ENCODE measurements around the gene ACTL7A. TPM values are rescaled to one million over a fixed set of nuclear protein-coding genes. Genes with fewer than 3 reads are reported as not detected.
A peak's percentile ranks its signal among the peaks of the same experiment; 100 is the strongest.
"Not testable (repeated sequence)": the region's sequence is repeated elsewhere in the genome, so short reads cannot be mapped to it uniquely, and the experiment has no call there.

The ACTL7A gene
- total RNA-seq, 1 donor from 2014 or later: not detected

- DNase-seq (ENCODE audit: low spot score); ATAC-seq: not testable (repeated sequence)
These were observed 13.8 kb upstream of the ACTL7A start for GRCh38 chr9:108848296-108848695.

GRCh38 chr9:108850293-108850897 is 11.7 kb upstream of the ACTL7A start:
- ATAC-seq (peak; percentile 94), DNase-seq (ENCODE audit: low spot score) (no peak)

GRCh38 chr9:108851138-108851537 is 10.9 kb upstream of the ACTL7A start:
- ATAC-seq (no peak), DNase-seq (ENCODE audit: low spot score) (no peak)

- DNase-seq (ENCODE audit: low spot score) (no peak), ATAC-seq (peak; percentile 22)
These were observed 10.0 kb upstream of the ACTL7A start for GRCh38 chr9:108852079-108852478.

- DNase-seq (ENCODE audit: low spot score) (no peak), ATAC-seq (no peak)
These were observed 8.0 kb upstream of the ACTL7A start for GRCh38 chr9:108854094-108854493.

GRCh38 chr9:108854641-108855528 is 7.2 kb upstream of the ACTL7A start:
- no peak for DNase-seq (ENCODE audit: low spot score)

GRCh38 chr9:108855529-108855886 is 6.6 kb upstream of the ACTL7A start:
- no peak for DNase-seq (ENCODE audit: low spot score)

More at GRCh38 chr9:108854641-108855528, 7.2 kb upstream of the ACTL7A start:
- no peak for ATAC-seq

GRCh38 chr9:108855888-108856287 is 6.2 kb upstream of the ACTL7A start, which contains the start of gene ACTL7B:
ACTL7B (minus strand) TSS chr9:108855986; CDS start chr9:108855930, 56 bp downstream.
- DNase-seq (ENCODE audit: low spot score): no peak
- ATAC-seq: no peak

More at GRCh38 chr9:108855529-108855886, 6.6 kb upstream of the ACTL7A start:
- no peak for ATAC-seq

GRCh38 chr9:108857572-108857971 is 4.5 kb upstream of the ACTL7A start:
- DNase-seq (ENCODE audit: low spot score): no peak
- no peak for ATAC-seq

GRCh38 chr9:108859459-108860114 is 2.5 kb upstream of the ACTL7A start:
- no peak for ATAC-seq
- DNase-seq (ENCODE audit: low spot score): no peak

GRCh38 chr9:108860354-108860753 is 1.7 kb upstream of the ACTL7A start:
- DNase-seq (ENCODE audit: low spot score) (no peak), ATAC-seq (no peak)

- no peak for DNase-seq (ENCODE audit: low spot score)
These were observed 1.3 kb upstream of the ACTL7A start for GRCh38 chr9:108860764-108861163.

GRCh38 chr9:108861464-108861863 is 602 bp upstream of the ACTL7A start:
- ATAC-seq: no peak

More at GRCh38 chr9:108860764-108861163, 1.3 kb upstream of the ACTL7A start:
- no peak for ATAC-seq

GRCh38 chr9:108863891-108864290 is 1.8 kb downstream of the ACTL7A start:
- DNase-seq (ENCODE audit: low spot score) (no peak), ATAC-seq (no peak)

More at GRCh38 chr9:108861464-108861863, 602 bp upstream of the ACTL7A start:
- DNase-seq (ENCODE audit: low spot score): no peak

- DNase-seq (ENCODE audit: low spot score) (no peak), ATAC-seq (no peak)
These were observed 2.4 kb downstream of the ACTL7A start for GRCh38 chr9:108864446-108864845.

- DNase-seq (ENCODE audit: low spot score) (no peak), ATAC-seq (no peak)
These were observed 3.0 kb downstream of the ACTL7A start for GRCh38 chr9:108865037-108865436.

GRCh38 chr9:108866001-108866420 is 3.9 kb downstream of the ACTL7A start:
- no peak for DNase-seq (ENCODE audit: low spot score)
- no peak for ATAC-seq

GRCh38 chr9:108867116-108867515 is 5.0 kb downstream of the ACTL7A start:
- ATAC-seq (no peak), DNase-seq (ENCODE audit: low spot score) (no peak)

GRCh38 chr9:108867829-108868228 is 5.8 kb downstream of the ACTL7A start:
- no peak for DNase-seq (ENCODE audit: low spot score)
- ATAC-seq: no peak

GRCh38 chr9:108869092-108869725 is 7.1 kb downstream of the ACTL7A start:
- DNase-seq (ENCODE audit: low spot score): peak; percentile 82
- ATAC-seq: peak; percentile 99
